Adrenal gland (tissue), 12 donors: ENCODE results near the gene SMCO4. TPM values are rescaled to one million over a fixed set of nuclear protein-coding genes. Genes with fewer than 3 reads are reported as not detected.
"Not testable (repeated sequence)": the region's sequence is repeated elsewhere in the genome, so short reads cannot be mapped to it uniquely, and the experiment has no call there.

Experiments used
- DNase-seq, 7 donors: peaks; one replicate each; pipeline ENCODE4 v3.0.0-alpha.2; 2019 to 2020
- H3K27ac ChIP-seq, 5 donors: fragments of 200-600 bp; sonication (generic) in 4 of 5; 1 replicate in 3 of 5; 2 replicates in 2 of 5; pipeline versions ENCODE4 v1.5.1 to v1.8.0; 2016 to 2020; ENCODE audit warnings: mild to moderate bottlenecking in 1 of 5
- H3K27me3 ChIP-seq: fragments of 200-600 bp; 2 replicates; pipeline ENCODE4 v1.8.0; 2021
- H3K36me3 ChIP-seq, 2 donors: fragments of 200-600 bp; replicated peaks in 1 of 2; 1 replicate in 1 of 2; 2 replicates in 1 of 2; pipeline versions ENCODE4 v1.5.1 to v1.8.0; 2018 to 2022
- H3K4me1 ChIP-seq, 2 donors: fragments of 200-600 bp; replicated peaks in 1 of 2; 1 replicate in 1 of 2; 2 replicates in 1 of 2; pipeline versions ENCODE4 v1.5.1 to v1.8.0; 2018 to 2021
- H3K4me3 ChIP-seq, 4 donors: fragments of 200-600 bp; sonication (generic) in 3 of 4; one replicate each; pipeline ENCODE4 v1.5.1; 2016 to 2018
- H3K9me3 ChIP-seq, 3 donors: fragments of 200-600 bp; sonication (generic) in 1 of 3; replicated peaks in 1 of 3; 1 replicate in 2 of 3; 2 replicates in 1 of 3; pipeline versions ENCODE4 v1.5.1 to v1.8.0; 2016 to 2021
- CTCF ChIP-seq, 6 experiments: fragments of 450-650 bp in 4 of 6; fragments of 200-600 bp in 2 of 6; sonication (generic) in 1 of 6; IDR thresholded peaks; 1 replicate in 5 of 6; 2 replicates in 1 of 6; pipeline versions ENCODE4 v1.5.1 to v1.8.0; 2016 to 2021; ENCODE audit warnings: antibody characterized with exemption in 6 of 6, mild to moderate bottlenecking in 2 of 6, moderate library complexity in 1 of 6
- POLR2A ChIP-seq, 2 donors: fragments of 450-650 bp; IDR thresholded peaks; one replicate each; pipeline ENCODE4 v1.6.1; 2017; ENCODE audit warnings: antibody characterized with exemption in 2 of 2, mild to moderate bottlenecking in 2 of 2, moderate library complexity in 1 of 2
- WGBS, 4 donors: extraction: QIAGEN DNeasy Blood & Tissue Kit in 2 of 4; methylation state at CpG; one replicate each; pipeline versions ENCODE4 v1.1.5 to v1.1.7; 2013 to 2017; 5-methylcytosine and 5-hydroxymethylcytosine counted together
- intact Hi-C, 2 donors: fragments of 100-400 bp; cut with DNase I; formaldehyde crosslinking; loops; one replicate each; pipeline versions ENCODE4 v1.14.1 to v1.15.0; 2022 to 2023
- polyA plus RNA-seq, 3 donors: library from polyadenylated mRNA; stranded (reverse); fragments of 200-250 nt in 2 of 3; fragments of 350-450 nt in 1 of 3; fragmentation: Illumina TruSeq in 1 of 3; extraction: RNeasy Lipid Tissue Mini Kit (QIAGEN cat#74804) in 1 of 3; gene quantifications; one replicate each; pipeline ENCODE4 v1.2.3, GENCODE V29; 2013 to 2014
- total RNA-seq, 9 donors: library from RNA; depleted of rRNA in 4 of 9; stranded (reverse); fragments of >200 nt in 4 of 9; fragments of 120-200 nt in 1 of 9; fragmentation: NEBNext Ultra II Directional in 1 of 9; extraction: Animal tissue kit (Norgen Biotek cat#: 25700) in 1 of 9; gene quantifications; one replicate each; pipeline versions ENCODE4 v1.1.0 to v1.2.4, GENCODE V29; 2013 to 2023
- donor health status: healthy with polysubstance abuse.
- donor health status: Bipolar disorder and iron deficiency.
- donor health status: DM: yes; HTN: yes; CAD: no.
- donor health status: DM: no; HTN: no; CAD: no.
- donor health status: DM: no; HTN: no; CAD: no.
- donor health status: DM: yes; HTN: yes; CAD: no.

Gene SMCO4
- total and polyA plus RNA-seq, 12 donors: 23.2 to 108 (median 73.2) TPM

DNA sequence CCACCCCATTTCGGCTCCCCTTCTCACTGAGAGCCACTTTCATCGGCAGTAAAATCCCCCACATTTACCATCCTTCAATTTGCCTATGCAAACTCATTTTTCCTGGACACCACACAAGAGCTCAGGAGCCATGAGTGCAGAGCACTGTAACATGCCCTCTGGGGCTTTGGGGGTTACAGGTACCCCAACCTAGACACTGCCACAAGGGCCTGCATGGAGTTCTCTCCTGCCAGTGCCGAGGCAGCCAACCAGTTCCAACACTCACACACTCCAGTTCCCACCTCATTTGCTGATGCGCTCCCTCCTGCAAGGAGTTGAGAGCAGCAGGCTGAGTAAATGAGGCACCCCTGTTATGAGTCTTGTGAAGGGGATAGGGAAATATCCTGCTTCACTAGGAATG, 76.1 kb downstream of the SMCO4 start:
- TF ChIP-seq CTCF (IDR thresholded peaks at IDR 0.05) (no peak), POLR2A (IDR thresholded peaks at IDR 0.05) (no peak)

DNA sequence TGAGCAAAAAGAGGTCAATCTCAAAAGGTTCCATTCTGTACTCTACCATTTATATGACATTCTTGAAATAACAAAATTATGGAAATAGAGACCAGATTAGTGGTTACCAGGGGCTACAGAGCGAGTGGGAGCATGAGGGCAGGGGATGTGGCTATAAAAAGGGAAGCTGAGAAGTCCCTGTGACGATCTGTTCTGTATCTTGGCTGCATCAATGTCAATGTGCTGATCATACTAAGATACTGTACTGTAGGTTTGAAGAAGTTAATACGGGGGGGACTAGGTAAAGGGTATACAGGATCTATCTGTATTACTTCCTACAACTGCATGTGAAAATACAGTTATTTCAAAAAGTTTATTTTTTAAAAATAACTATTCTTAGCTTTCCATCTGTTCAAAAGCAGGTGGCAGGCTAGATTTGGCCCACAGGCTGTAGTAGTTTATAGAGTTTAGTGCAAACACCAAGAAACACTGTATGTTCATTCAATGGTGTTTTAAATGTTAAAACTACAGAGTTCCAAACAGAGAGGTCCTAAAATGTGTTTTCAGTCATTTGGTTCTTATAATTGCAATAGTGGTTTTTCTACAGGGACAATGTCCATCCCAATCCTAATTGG, 78.2 kb downstream of the SMCO4 start:
- no peak for TF ChIP-seq POLR2A (IDR thresholded peaks at IDR 0.05)
- TF ChIP-seq CTCF (IDR thresholded peaks at IDR 0.05): no peak
- intact Hi-C loops: no loop called here
- H3K9me3 ChIP-seq: no peaks in the 10 kb centered on the region
- no peak overlapping the region for H3K4me3 ChIP-seq
- WGBS, 4 donors: 71 to 76% (median 74%) methylated on average over 3 of the region's 3 CpGs
- no peak overlapping the region for H3K27ac ChIP-seq
- no peaks in the 10 kb centered on the region for H3K27me3 ChIP-seq
- DNase-seq: no peak
- no peaks in the 10 kb centered on the region for H3K36me3 ChIP-seq
- no peaks in the 10 kb centered on the region for H3K4me1 ChIP-seq

More for the DNA sequence above, 76.1 kb downstream of the SMCO4 start:
- Histone ChIP-seq H3K27me3 (no peaks in the 10 kb centered on the region), H3K4me1 (no peaks in the 10 kb centered on the region), H3K36me3 (no peaks in the 10 kb centered on the region), H3K9me3 (no peaks in the 10 kb centered on the region), H3K4me3 (no peak overlapping the region), H3K27ac (no peak overlapping the region)
- intact Hi-C loops: no loop called here
- DNase-seq: no peak
- WGBS, 4 donors: 88 to 97% (median 97%) methylated on average over 4 of the region's 4 CpGs

GRCh38 chr11:93463666-93464065, 79.5 kb downstream of the SMCO4 start:
- H3K9me3 ChIP-seq, DNase-seq, H3K27ac ChIP-seq, intact Hi-C loops, H3K4me3 ChIP-seq, H3K4me1 ChIP-seq, H3K36me3 ChIP-seq, H3K27me3 ChIP-seq: not testable (repeated sequence)
- WGBS, 4 donors: 84 to 97% (median 96%) methylated on average over 4 of the region's 4 CpGs

DNA sequence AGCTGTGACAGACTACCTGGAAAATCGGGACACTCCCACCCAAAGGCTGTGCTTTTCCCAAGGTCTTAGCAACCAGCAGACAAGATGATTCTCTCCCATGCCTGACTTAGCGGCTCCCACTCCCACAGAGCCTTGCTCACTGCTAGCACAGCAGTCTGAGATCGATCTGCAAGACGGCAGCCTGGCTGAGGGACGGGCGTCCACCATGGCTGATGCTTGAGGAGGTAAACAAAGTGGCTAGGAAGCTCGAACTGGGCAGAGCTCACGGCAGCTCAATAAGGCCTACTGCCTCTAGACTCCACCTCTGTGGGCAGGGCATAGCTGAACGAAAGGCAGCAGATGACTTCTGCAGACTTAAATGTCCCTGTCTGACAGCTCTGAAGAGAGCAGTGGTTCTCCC, 84.9 kb downstream of the SMCO4 start:
- intact Hi-C loops: no loop called here
- H3K36me3 ChIP-seq: no peaks in the 10 kb centered on the region
- peaks cover 0 to 5% (median 0%) of the 10 kb centered on the region in 3 donors for H3K9me3 ChIP-seq
- no peak for TF ChIP-seq CTCF (IDR thresholded peaks at IDR 0.05)
- 88 to 94% (median 90%) methylated on average over 9 of the region's 9 CpGs for WGBS, 4 donors
- H3K4me1 ChIP-seq: no peaks in the 10 kb centered on the region
- H3K27me3 ChIP-seq: no peaks in the 10 kb centered on the region
- H3K4me3 ChIP-seq: no peak overlapping the region
- H3K27ac ChIP-seq: no peak overlapping the region
- no peak for DNase-seq

- 79 to 91% (median 83%) methylated on average over 5 to 8 of the region's 8 CpGs for WGBS, 4 donors
- no peaks in the 10 kb centered on the region for H3K9me3 ChIP-seq
- TF ChIP-seq CTCF (IDR thresholded peaks at IDR 0.05) (no peak), POLR2A (IDR thresholded peaks at IDR 0.05) (no peak)
- intact Hi-C loops: no loop called here
- no peak overlapping the region for H3K27ac ChIP-seq
- H3K4me1 ChIP-seq: peaks cover 2 to 3% of the 10 kb centered on the region in 2 donors
- no peak overlapping the region for H3K4me3 ChIP-seq
- H3K27me3 ChIP-seq: no peaks in the 10 kb centered on the region
- H3K36me3 ChIP-seq: no peaks in the 10 kb centered on the region
- DNase-seq: no peak
These were observed 98.5 kb downstream of the SMCO4 start for GRCh38 chr11:93444617-93445073.

DNA sequence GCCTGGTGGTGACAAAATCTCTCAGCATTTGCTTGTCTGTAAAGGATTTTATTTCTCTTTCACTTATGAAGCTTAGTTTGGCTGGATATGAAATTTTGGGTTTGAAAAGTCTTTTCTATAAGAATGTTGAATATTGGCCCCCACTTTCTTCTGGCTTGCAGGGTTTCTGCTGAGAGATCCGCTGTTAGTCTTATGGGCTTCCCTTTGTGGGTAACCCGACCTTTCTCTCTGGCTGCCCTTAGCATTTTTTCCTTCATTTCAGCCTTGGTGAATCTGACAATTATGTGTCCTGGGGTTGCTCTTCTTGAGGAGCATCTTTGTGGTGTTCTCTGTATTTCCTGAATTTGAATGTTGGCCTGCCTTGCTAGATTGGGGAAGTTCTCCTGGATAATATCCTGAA, 100.0 kb downstream of the SMCO4 start:
- DNase-seq, H3K27me3 ChIP-seq, intact Hi-C loops, H3K27ac ChIP-seq, H3K4me1 ChIP-seq, H3K9me3 ChIP-seq, H3K4me3 ChIP-seq, H3K36me3 ChIP-seq: not testable (repeated sequence)
- 87 to 97% (median 93%) methylated on average over 2 of the region's 2 CpGs for WGBS, 4 donors
